Measurements from ENCODE around the gene RNF213.

GRCh38 chr17:80257716-80258213, 2.9 kb upstream of the RNF213 start:
- TF ChIP-seq CTCF (IDR thresholded peaks at IDR 0.05 in 2 of 3, conservative IDR thresholded peaks at IDR 0.05 in 1 of 3; ENCODE audit: control insufficient read depth in 2 of 3, extremely low read depth in 1 of 3, insufficient read depth in 1 of 3, low read depth in 3 of 3, low read length in 3 of 3) (no peak), ZNF274 (IDR thresholded peaks at IDR 0.05; ENCODE audit: insufficient read depth, insufficient read length) (no peak), SMAD1 (IDR thresholded peaks at IDR 0.05; ENCODE audit: low read depth, partially characterized antibody) (no peak), RFX5 (IDR thresholded peaks at IDR 0.05; ENCODE audit: low read depth, low read length) (no peak), EP300 (IDR thresholded peaks at IDR 0.05; ENCODE audit: borderline replicate concordance in 1 of 2, control insufficient read depth in 1 of 2, low read depth in 2 of 2, low read length in 2 of 2) (no peak), CREB1 (IDR thresholded peaks at IDR 0.05; ENCODE audit: low read depth) (no peak)
- TF ChIP-seq, protein P1, sequence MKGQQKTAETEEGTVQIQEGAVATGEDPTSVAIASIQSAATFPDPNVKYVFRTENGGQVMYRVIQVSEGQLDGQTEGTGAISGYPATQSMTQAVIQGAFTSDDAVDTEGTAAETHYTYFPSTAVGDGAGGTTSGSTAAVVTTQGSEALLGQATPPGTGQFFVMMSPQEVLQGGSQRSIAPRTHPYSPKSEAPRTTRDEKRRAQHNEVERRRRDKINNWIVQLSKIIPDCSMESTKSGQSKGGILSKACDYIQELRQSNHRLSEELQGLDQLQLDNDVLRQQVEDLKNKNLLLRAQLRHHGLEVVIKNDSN (IDR thresholded peaks at IDR 0.05; ENCODE audit: borderline replicate concordance, extremely low read length, insufficient read depth, low read depth, low read length) = no peak
- TF ChIP-seq, protein P2, sequence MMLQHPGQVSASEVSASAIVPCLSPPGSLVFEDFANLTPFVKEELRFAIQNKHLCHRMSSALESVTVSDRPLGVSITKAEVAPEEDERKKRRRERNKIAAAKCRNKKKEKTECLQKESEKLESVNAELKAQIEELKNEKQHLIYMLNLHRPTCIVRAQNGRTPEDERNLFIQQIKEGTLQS (IDR thresholded peaks at IDR 0.05; ENCODE audit: borderline replicate concordance, extremely low read depth, low read depth, low read length) = no peak

Measured in GM12878 (cell line).